ENCODE measurements around the gene CDK5. TPM values are rescaled to one million over a fixed set of nuclear protein-coding genes. Genes with fewer than 3 reads are reported as not detected.

Gene CDK5
- total and polyA plus RNA-seq, 2 of the 13 experiments (the other 11 are each of a cell fraction or from before 2014, with no cell fraction given), result 16.4 to 21.3 TPM

GRCh38 chr7:151060416-151061212 is 2.9 kb upstream of the CDK5 start (continued):
- TF ChIP-seq THAP9 (CRISPR knock-in tag; IDR thresholded peaks at IDR 0.05; ENCODE audit: borderline replicate concordance), result no peak
- TF ChIP-seq ZNF143 (CRISPR knock-in tag; IDR thresholded peaks at IDR 0.05), result no peak
- no peak for TF ChIP-seq FOXC1 (CRISPR knock-in tag; IDR thresholded peaks at IDR 0.05; ENCODE audit: borderline replicate concordance)
- no peak for TF ChIP-seq ZNF333 (CRISPR knock-in tag; IDR thresholded peaks at IDR 0.05; ENCODE audit: borderline replicate concordance)
- TF ChIP-seq ZNF574 (CRISPR knock-in tag; IDR thresholded peaks at IDR 0.05), result no peak
- no peak for TF ChIP-seq ZNF557 (CRISPR knock-in tag; IDR thresholded peaks at IDR 0.05)
- TF ChIP-seq ZNF672 (CRISPR knock-in tag; IDR thresholded peaks at IDR 0.05), result no peak
- TF ChIP-seq SMAD9 (CRISPR knock-in tag; IDR thresholded peaks at IDR 0.05), result no peak
- TF ChIP-seq CERS6 (CRISPR knock-in tag; IDR thresholded peaks at IDR 0.05), result no peak
- no peak for TF ChIP-seq ZNF205 (CRISPR knock-in tag; IDR thresholded peaks at IDR 0.05)
- TF ChIP-seq TBX3 (IDR thresholded peaks at IDR 0.05; ENCODE audit: borderline replicate concordance), result no peak
- no peak for TF ChIP-seq HNF4A (CRISPR knock-in tag; IDR thresholded peaks at IDR 0.05)
- no peak for TF ChIP-seq ZBTB42 (CRISPR knock-in tag; IDR thresholded peaks at IDR 0.05)
- no peak for TF ChIP-seq HNRNPUL1 (IDR thresholded peaks at IDR 0.05; ENCODE audit: low read depth, low read length)
- 0 out of 2 replicates have a peak, but pooled peaks have one; percentile 30 for TF ChIP-seq ARNTL (CRISPR knock-in tag; IDR thresholded peaks at IDR 0.05)
- TF ChIP-seq ERF (CRISPR knock-in tag; IDR thresholded peaks at IDR 0.05), result no peak
- no peak for TF ChIP-seq ZBTB25 (CRISPR knock-in tag; IDR thresholded peaks at IDR 0.05)
- TF ChIP-seq HMGA1 (CRISPR knock-in tag; conservative IDR thresholded peaks at IDR 0.05), result no peak
- 0 out of 2 replicates have a peak, but pooled peaks have one; percentile 20 for TF ChIP-seq ZBTB14 (CRISPR knock-in tag; IDR thresholded peaks at IDR 0.05)
- TF ChIP-seq ZNF552 (CRISPR knock-in tag; IDR thresholded peaks at IDR 0.05; ENCODE audit: borderline replicate concordance), result no peak
- no peak for TF ChIP-seq KAT8 (CRISPR knock-in tag; IDR thresholded peaks at IDR 0.05)

All from HepG2 (cell line).